HepG2 (cell line): ENCODE measurements around the gene FABP1. TPM values are rescaled to one million over a fixed set of nuclear protein-coding genes. Genes with fewer than 3 reads are reported as not detected.
A peak's percentile ranks its signal among the peaks of the same experiment; 100 is the strongest.

Experiments used
- DR1 ChIP-seq: sonication (generic); formaldehyde crosslinking; IDR thresholded peaks from 2 replicates; pipeline ENCODE4 v1.8.0; 2021; ENCODE audit warnings: mild to moderate bottlenecking, missing genetic modification reagents, inconsistent platforms
- FOXA1 ChIP-seq, 2 experiments: fragments of 450-650 bp in 1 of 2; sonication (generic) in 1 of 2; formaldehyde crosslinking in 1 of 2; IDR thresholded peaks; 2 replicates each; pipeline versions ENCODE4 v1.4.0 to v1.6.1; 2016 to 2020; ENCODE audit warnings: missing genetic modification reagents in 1 of 2
- FOXJ3 ChIP-seq: sonication (generic); formaldehyde crosslinking; IDR thresholded peaks from 2 replicates; pipeline ENCODE4 v1.4.0; 2020; ENCODE audit warnings: missing genetic modification reagents, mild to moderate bottlenecking, borderline replicate concordance
- GABPA ChIP-seq, 2 experiments: IDR thresholded peaks; 2 replicates each; pipeline ENCODE4 v1.6.1; 2011 to 2016; ENCODE audit warnings: low read depth in 2 of 2, low read length in 1 of 2, missing biosample characterization in 1 of 2, missing genetic modification characterization in 1 of 2
- GMEB2 ChIP-seq: IDR thresholded peaks from 2 replicates; pipeline ENCODE4 v1.6.1; 2016; ENCODE audit warnings: missing biosample characterization, missing genetic modification reagents, low read depth
- HDAC2 ChIP-seq: sonication (generic); formaldehyde crosslinking; IDR thresholded peaks from 2 replicates; pipeline ENCODE4 v1.4.0; 2020; ENCODE audit warnings: missing genetic modification reagents
- HOXA3 ChIP-seq: sonication (generic); formaldehyde crosslinking; IDR thresholded peaks from 2 replicates; pipeline ENCODE4 v1.5.0; 2020; ENCODE audit warnings: missing genetic modification reagents
- HOXA5 ChIP-seq: sonication (generic); formaldehyde crosslinking; IDR thresholded peaks from 2 replicates; pipeline ENCODE4 v1.4.0; 2020; ENCODE audit warnings: missing genetic modification reagents
- HOXD1 ChIP-seq: sonication (generic); formaldehyde crosslinking; IDR thresholded peaks from 2 replicates; pipeline ENCODE4 v1.5.0; 2020; ENCODE audit warnings: missing genetic modification reagents
- KLF12 ChIP-seq: sonication (generic); formaldehyde crosslinking; IDR thresholded peaks from 2 replicates; pipeline ENCODE4 v1.4.0; 2020; ENCODE audit warnings: missing genetic modification reagents, borderline replicate concordance
- MBNL3 ChIP-seq: fragments of 250-450 bp; sonication (Bioruptor Pico); conservative IDR thresholded peaks from 2 replicates; pipeline ENCODE4 v1.8.0; 2022; ENCODE audit warnings: mild to moderate bottlenecking, inconsistent platforms
- MLLT10 ChIP-seq: sonication (generic); formaldehyde crosslinking; IDR thresholded peaks from 2 replicates; pipeline ENCODE4 v1.4.0; 2020; ENCODE audit warnings: missing genetic modification reagents
- NFRKB ChIP-seq: fragments of 450-650 bp; IDR thresholded peaks from 2 replicates; pipeline ENCODE4 v1.6.1; 2017
- NR2F6 ChIP-seq, 2 experiments: IDR thresholded peaks; 2 replicates each; pipeline ENCODE4 v1.6.1; 2016; ENCODE audit warnings: antibody characterized with exemption in 1 of 2, mild to moderate bottlenecking in 1 of 2
- PAX8 ChIP-seq: sonication (generic); formaldehyde crosslinking; IDR thresholded peaks from 2 replicates; pipeline ENCODE4 v1.8.0; 2022; ENCODE audit warnings: mild to moderate bottlenecking, missing genetic modification reagents, borderline replicate concordance
- RBAK ChIP-seq: sonication (generic); formaldehyde crosslinking; IDR thresholded peaks from 2 replicates; pipeline ENCODE4 v1.5.1; 2020; ENCODE audit warnings: mild to moderate bottlenecking, missing genetic modification reagents
- SATB2 ChIP-seq: sonication (generic); formaldehyde crosslinking; IDR thresholded peaks from 2 replicates; pipeline ENCODE4 v1.5.0; 2020; ENCODE audit warnings: missing genetic modification reagents
- SKI ChIP-seq: fragments of 450-650 bp; IDR thresholded peaks from one replicate; pipeline ENCODE4 v1.6.1; 2018; ENCODE audit warnings: mild to moderate bottlenecking; ENCODE audit not compliant: partially characterized antibody
- SRSF9 ChIP-seq: fragments of 200-400 bp; formaldehyde crosslinking; IDR thresholded peaks from 2 replicates; pipeline ENCODE4 v1.6.1; 2018; ENCODE audit warnings: borderline replicate concordance, mild to moderate bottlenecking, low read depth, low read length; ENCODE audit not compliant: insufficient read depth, poor library complexity, severe bottlenecking
- TBP ChIP-seq: sonication (generic); formaldehyde crosslinking; IDR thresholded peaks from 2 replicates; pipeline ENCODE4 v1.5.0; 2020; ENCODE audit warnings: missing genetic modification reagents
- ZMYM2 ChIP-seq: sonication (generic); formaldehyde crosslinking; IDR thresholded peaks from 2 replicates; pipeline ENCODE4 v1.8.0; 2022; ENCODE audit warnings: mild to moderate bottlenecking, missing genetic modification reagents
- ZNF260 ChIP-seq: sonication (generic); formaldehyde crosslinking; IDR thresholded peaks from 2 replicates; pipeline ENCODE4 v1.4.0; 2020; ENCODE audit warnings: missing genetic modification reagents, low read depth, mild to moderate bottlenecking, borderline replicate concordance
- ZNF343 ChIP-seq: sonication (generic); formaldehyde crosslinking; IDR thresholded peaks from 2 replicates; pipeline ENCODE4 v1.4.0; 2020; ENCODE audit warnings: mild to moderate bottlenecking, missing genetic modification reagents
- ZNF567 ChIP-seq: sonication (generic); formaldehyde crosslinking; IDR thresholded peaks from 2 replicates; pipeline ENCODE4 v1.8.1; 2023; ENCODE audit warnings: mild to moderate bottlenecking, missing genetic modification reagents, borderline replicate concordance
- ZNF670 ChIP-seq: sonication (generic); formaldehyde crosslinking; IDR thresholded peaks from 2 replicates; pipeline ENCODE4 v1.8.0; 2022; ENCODE audit warnings: mild to moderate bottlenecking, missing genetic modification reagents, borderline replicate concordance
- ZNF746 ChIP-seq: sonication (generic); formaldehyde crosslinking; IDR thresholded peaks from 2 replicates; pipeline ENCODE4 v1.8.0; 2022; ENCODE audit warnings: mild to moderate bottlenecking, missing genetic modification reagents
- ZNF761 ChIP-seq: sonication (generic); formaldehyde crosslinking; conservative IDR thresholded peaks from 2 replicates; pipeline ENCODE4 v1.4.0; 2020; ENCODE audit warnings: mild to moderate bottlenecking, missing genetic modification reagents
- ZNF766 ChIP-seq: sonication (generic); formaldehyde crosslinking; IDR thresholded peaks from 2 replicates; pipeline ENCODE4 v1.5.0; 2020; ENCODE audit warnings: missing genetic modification reagents, borderline replicate concordance
- ZNF891 ChIP-seq: sonication (generic); formaldehyde crosslinking; IDR thresholded peaks from 2 replicates; pipeline ENCODE4 v1.5.0; 2020; ENCODE audit warnings: mild to moderate bottlenecking, missing genetic modification reagents
- ZSCAN22 ChIP-seq: sonication (generic); formaldehyde crosslinking; IDR thresholded peaks from 2 replicates; pipeline ENCODE4 v1.4.0; 2020; ENCODE audit warnings: mild to moderate bottlenecking, missing genetic modification reagents
- polyA plus RNA-seq, 8 experiments: library from polyadenylated mRNA; depleted of rRNA in 3 of 8; stranded (reverse) in 7 of 8; unstranded in 1 of 8; fragments of >200 nt; fragmentation: Illumina TruSeq in 4 of 8; extraction: Trizol in 4 of 8; gene quantifications; 2 replicates each; pipeline versions ENCODE4 v1.2.1 to v1.2.3, GENCODE V29; 2011 to 2016; ENCODE audit warnings: low read depth in 4 of 8, missing spikeins in 1 of 8, mixed read lengths in 1 of 8; ENCODE audit not compliant: insufficient read depth in 1 of 8
- total RNA-seq, 5 experiments: library from RNA; depleted of rRNA; stranded (reverse); fragments of >200 nt; fragmentation: Illumina TruSeq; extraction: Trizol; gene quantifications; 2 replicates each; pipeline ENCODE4 v1.2.3, GENCODE V29; 2016; ENCODE audit warnings: low read depth in 1 of 5
- TF ChIP-seq, protein P1 (sequence below): sonication (generic); formaldehyde crosslinking; IDR thresholded peaks from 2 replicates; pipeline ENCODE4 v1.8.0; 2022; ENCODE audit warnings: missing genetic modification reagents, low read depth, mild to moderate bottlenecking, borderline replicate concordance
- TF ChIP-seq, protein P2 (sequence below): sonication (generic); formaldehyde crosslinking; IDR thresholded peaks from 2 replicates; pipeline ENCODE4 v1.4.0; 2020; ENCODE audit warnings: missing genetic modification reagents

Gene FABP1
- total and polyA plus RNA-seq, 2 of the 13 experiments (the other 11 are each of a cell fraction or from before 2014, with no cell fraction given), result 644 to 1,608 TPM

DNA sequence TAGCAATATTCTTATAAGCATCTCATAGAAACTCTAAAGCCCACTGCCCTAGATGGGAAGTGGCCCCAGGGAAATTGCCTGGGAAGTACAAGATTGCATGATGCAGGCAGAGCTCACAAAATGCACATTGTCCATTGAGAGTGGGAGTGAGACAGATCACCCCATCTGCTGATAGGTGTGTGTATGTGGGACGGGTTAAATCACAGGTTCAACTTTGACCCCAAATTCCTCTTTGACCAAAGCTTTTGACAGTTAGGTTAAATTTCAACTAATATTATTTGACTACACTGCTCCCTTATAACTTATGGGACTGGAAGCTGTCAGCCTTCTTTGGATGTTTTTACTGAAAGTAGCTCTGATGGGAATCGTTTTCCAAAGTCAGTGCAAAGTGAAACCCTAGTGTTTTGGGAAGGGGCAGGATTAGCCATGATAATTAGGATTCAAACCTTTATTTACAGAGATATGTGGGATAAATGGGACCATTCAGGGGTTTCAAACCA lies 11.4 kb upstream of the FABP1 start (continued):
- peak; percentile 71; the same call in 1 of the 2 replicates for TF ChIP-seq HOXA5 (CRISPR knock-in tag)
- no peak for TF ChIP-seq NFRKB
- TF ChIP-seq ZMYM2 (CRISPR knock-in tag), result no peak
- TF ChIP-seq DR1 (CRISPR knock-in tag), result no peak
- no peak for TF ChIP-seq MLLT10 (CRISPR knock-in tag)
- TF ChIP-seq TBP, result no peak
- no peak for TF ChIP-seq MBNL3 (CRISPR knock-in tag)
- TF ChIP-seq GMEB2 (CRISPR knock-in tag), result peak; percentile 45; the same call in 1 of the 2 replicates
- TF ChIP-seq RBAK (CRISPR knock-in tag), result no peak
- no peak for TF ChIP-seq ZNF343 (CRISPR knock-in tag)
- TF ChIP-seq GABPA (IDR thresholded peaks at IDR 0.05; ENCODE audit: low read depth, low read length), result no peak
- peak; percentile 43; the same call in 1 of the 2 replicates for TF ChIP-seq GABPA (CRISPR knock-in tag; IDR thresholded peaks at IDR 0.05; ENCODE audit: low read depth)
- TF ChIP-seq ZNF670 (CRISPR knock-in tag), result 0 out of 2 replicates have a peak, but pooled peaks have one; percentile 11
- TF ChIP-seq, protein P1, sequence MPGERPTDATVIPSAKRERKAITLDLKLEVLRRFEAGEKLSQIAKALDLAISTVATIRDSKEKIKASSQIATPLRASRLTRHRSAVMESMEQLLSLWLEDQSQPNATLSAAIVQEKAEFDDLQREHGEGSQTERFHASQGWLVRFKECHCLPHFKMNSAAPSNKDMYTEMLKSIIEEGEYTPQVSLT (CRISPR knock-in tag), result no peak
- TF ChIP-seq ZNF567 (CRISPR knock-in tag), result no peak
- peak; percentile 85 for TF ChIP-seq HOXA3
- no peak for TF ChIP-seq SRSF9
- peak; percentile 89; the same call in 1 of the 2 replicates for TF ChIP-seq FOXJ3 (CRISPR knock-in tag)
- peak; percentile 94 for TF ChIP-seq HDAC2 (CRISPR knock-in tag)
- TF ChIP-seq ZNF260 (CRISPR knock-in tag), result no peak
- TF ChIP-seq PAX8 (CRISPR knock-in tag), result no peak
- no peak for TF ChIP-seq ZNF891 (CRISPR knock-in tag)
- TF ChIP-seq SKI, result peak; percentile 51
- TF ChIP-seq KLF12 (CRISPR knock-in tag), result no peak
- no peak for TF ChIP-seq ZNF746 (CRISPR knock-in tag)
- no peak for TF ChIP-seq SATB2 (CRISPR knock-in tag)
- TF ChIP-seq, protein P2, sequence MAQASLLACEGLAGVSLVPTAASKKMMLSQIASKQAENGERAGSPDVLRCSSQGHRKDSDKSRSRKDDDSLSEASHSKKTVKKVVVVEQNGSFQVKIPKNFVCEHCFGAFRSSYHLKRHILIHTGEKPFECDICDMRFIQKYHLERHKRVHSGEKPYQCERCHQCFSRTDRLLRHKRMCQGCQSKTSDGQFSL, result 0 out of 2 replicates have a peak, but pooled peaks have one; percentile 16
- TF ChIP-seq FOXA1 (IDR thresholded peaks at IDR 0.05), result no peak
- TF ChIP-seq FOXA1 (CRISPR knock-in tag; IDR thresholded peaks at IDR 0.05), result peak; percentile 65; the same call in 1 of the 2 replicates
- TF ChIP-seq ZNF766 (CRISPR knock-in tag), result no peak
- peak; percentile 97 for TF ChIP-seq NR2F6 (IDR thresholded peaks at IDR 0.05)
- peak; percentile 98 for TF ChIP-seq NR2F6 (CRISPR knock-in tag; IDR thresholded peaks at IDR 0.05)
- no peak for TF ChIP-seq ZSCAN22
- TF ChIP-seq ZNF761 (CRISPR knock-in tag), result 0 out of 2 replicates have a peak, but pooled peaks have one; percentile 58
- TF ChIP-seq HOXD1 (CRISPR knock-in tag), result peak; percentile 90
